Activated CD8-positive, alpha-beta T cell treated with anti-CD3 and anti-CD28 coated beads, Interleukin-2, amount 10 ng/mL, durations not matched to agents 7 days and 5 days (primary cell): ENCODE results near the gene NALF2. TPM values are rescaled to one million over a fixed set of nuclear protein-coding genes. Genes with fewer than 3 reads are reported as not detected.

Source experiments
- ATAC-seq: fragments of 150-1000 bp; cut with Tn5 transposase; one replicate; pipeline ENCODE4 v1.10.0; 2021; ENCODE audit warnings: moderate library complexity
- CTCF ChIA-PET: fragments of 350-600 bp; sonication (Branson Sonifier 250); formaldehyde crosslinking; loops from one replicate; lab custom pipeline; 2021; ENCODE audit warnings: antibody characterized with exemption; lab: Charles Lee
- POLR2A ChIA-PET: fragments of 350-600 bp; sonication (Branson Sonifier 250); formaldehyde crosslinking; loops from one replicate; lab custom pipeline; 2021; ENCODE audit warnings: antibody characterized with exemption; lab: Charles Lee
- DNase-seq: peaks from one replicate; pipeline ENCODE4 v3.0.0-alpha.2; 2020
- H3K27ac Mint-ChIP-seq: one replicate; pipeline ENCODE4 v1.8.0; 2021; ENCODE audit warnings: mild to moderate bottlenecking, mixed read lengths
- H3K27me3 Mint-ChIP-seq: one replicate; pipeline ENCODE4 v1.8.0; 2021; ENCODE audit warnings: low read depth, mixed read lengths
- H3K36me3 Mint-ChIP-seq: one replicate; pipeline ENCODE4 v1.8.0; 2021; ENCODE audit warnings: low read depth, mixed read lengths
- H3K4me1 Mint-ChIP-seq: one replicate; pipeline ENCODE4 v1.8.0; 2021; ENCODE audit warnings: low read depth, mixed read lengths
- H3K4me3 Mint-ChIP-seq: one replicate; pipeline ENCODE4 v1.8.0; 2021; ENCODE audit warnings: mild to moderate bottlenecking, mixed read lengths
- H3K9me3 Mint-ChIP-seq: one replicate; pipeline ENCODE4 v1.8.0; 2022; ENCODE audit warnings: mixed read lengths; ENCODE audit not compliant: insufficient read depth
- total RNA-seq, 2 experiments: library from RNA; stranded (reverse); gene quantifications; one replicate each; pipeline ENCODE4 v1.2.3, GENCODE V29; 2021

The NALF2 gene
- total RNA-seq, 2 experiments from 2014 or later: not detected

GRCh38 chrX:69535661-69536060 is 31.5 kb downstream of the NALF2 start:
- ChIA-PET POLR2A (no interaction called here), CTCF (no interaction called here)
- Mint-ChIP-seq H3K36me3 (no peaks in the 10 kb centered on the region), H3K27me3 (peaks cover 2% of the 10 kb centered on the region), H3K9me3 (no peaks in the 10 kb centered on the region), H3K4me3 (no peak overlapping the region), H3K27ac (no peak overlapping the region), H3K4me1 (peaks cover 14% of the 10 kb centered on the region)
- ATAC-seq: no peak
- no peak for DNase-seq

- Mint-ChIP-seq H3K4me1 (peaks cover 14% of the 10 kb centered on the region), H3K4me3 (peak overlapping the region; percentile 22), H3K27me3 (peaks cover 2% of the 10 kb centered on the region), H3K36me3 (no peaks in the 10 kb centered on the region), H3K27ac (no peak overlapping the region), H3K9me3 (no peaks in the 10 kb centered on the region)
- ATAC-seq (peak; percentile 92), DNase-seq (peak; percentile 72)
- ChIA-PET POLR2A (no interaction called here), CTCF (interaction anchor here (1.4 to 4.1 kb wide), 3 partner anchors 80 to 558 kb away, joined by 6 to 22 read pairs (median 15); no protein-coding TSS in a partner anchor)
Measured at GRCh38 chrX:69538321-69538876, 34.3 kb downstream of the NALF2 start.

GRCh38 chrX:69539437-69539836 is 35.3 kb downstream of the NALF2 start:
- CTCF ChIA-PET: interaction anchor here (2.5 to 4.1 kb wide), 2 partner anchors 79 to 491 kb away, joined by 15 to 22 read pairs; no protein-coding TSS in a partner anchor
- H3K9me3 Mint-ChIP-seq: no peaks in the 10 kb centered on the region
- no peak overlapping the region for H3K4me3 Mint-ChIP-seq
- peak overlapping the region; percentile 69 for H3K27ac Mint-ChIP-seq
- DNase-seq (peak; percentile 22), ATAC-seq (no peak)
- POLR2A ChIA-PET: no interaction called here
- H3K36me3 Mint-ChIP-seq: no peaks in the 10 kb centered on the region
- peaks cover 2% of the 10 kb centered on the region for H3K27me3 Mint-ChIP-seq
- peaks cover 14% of the 10 kb centered on the region for H3K4me1 Mint-ChIP-seq

- ATAC-seq: no peak
- DNase-seq: no peak
- POLR2A ChIA-PET: no interaction called here
- Mint-ChIP-seq H3K9me3 (peaks cover 5% of the 10 kb centered on the region), H3K27ac (no peak overlapping the region), H3K4me3 (no peak overlapping the region), H3K36me3 (no peaks in the 10 kb centered on the region), H3K27me3 (peaks cover 2% of the 10 kb centered on the region), H3K4me1 (peaks cover 14% of the 10 kb centered on the region)
- CTCF ChIA-PET: no interaction called here
Measured at GRCh38 chrX:69541956-69542355, 37.8 kb downstream of the NALF2 start.

GRCh38 chrX:69543572-69543971 is 39.4 kb downstream of the NALF2 start:
- no peak overlapping the region for H3K27ac Mint-ChIP-seq
- H3K4me3 Mint-ChIP-seq: no peak overlapping the region
- ATAC-seq: no peak
- ChIA-PET POLR2A (no interaction called here), CTCF (no interaction called here)
- no peaks in the 10 kb centered on the region for H3K27me3 Mint-ChIP-seq
- H3K36me3 Mint-ChIP-seq: no peaks in the 10 kb centered on the region
- peaks cover 14% of the 10 kb centered on the region for H3K4me1 Mint-ChIP-seq
- H3K9me3 Mint-ChIP-seq: peaks cover 5% of the 10 kb centered on the region
- no peak for DNase-seq

GRCh38 chrX:69546417-69546816 is 42.3 kb downstream of the NALF2 start:
- no peak overlapping the region for H3K27ac Mint-ChIP-seq
- ATAC-seq (no peak), DNase-seq (no peak)
- ChIA-PET CTCF (no interaction called here), POLR2A (no interaction called here)
- H3K4me1 Mint-ChIP-seq: no peaks in the 10 kb centered on the region
- H3K4me3 Mint-ChIP-seq: no peak overlapping the region
- peaks cover 5% of the 10 kb centered on the region for H3K9me3 Mint-ChIP-seq
- H3K36me3 Mint-ChIP-seq: no peaks in the 10 kb centered on the region
- H3K27me3 Mint-ChIP-seq: no peaks in the 10 kb centered on the region

GRCh38 chrX:69546978-69547377 is 42.9 kb downstream of the NALF2 start:
- no peaks in the 10 kb centered on the region for H3K27me3 Mint-ChIP-seq
- DNase-seq: no peak

GRCh38 chrX:69551421-69552009 is 47.4 kb downstream of the NALF2 start:
- Mint-ChIP-seq H3K27me3 (no peaks in the 10 kb centered on the region), H3K9me3 (no peaks in the 10 kb centered on the region), H3K4me1 (no peaks in the 10 kb centered on the region), H3K4me3 (no peak overlapping the region), H3K36me3 (no peaks in the 10 kb centered on the region), H3K27ac (no peak overlapping the region)
- CTCF ChIA-PET: no interaction called here
- no peak for DNase-seq
- POLR2A ChIA-PET: no interaction called here
- no peak for ATAC-seq

More at GRCh38 chrX:69546978-69547377, 42.9 kb downstream of the NALF2 start:
- ATAC-seq: no peak
- ChIA-PET CTCF (no interaction called here), POLR2A (no interaction called here)
- no peaks in the 10 kb centered on the region for H3K4me1 Mint-ChIP-seq
- no peaks in the 10 kb centered on the region for H3K36me3 Mint-ChIP-seq
- peaks cover 5% of the 10 kb centered on the region for H3K9me3 Mint-ChIP-seq
- no peak overlapping the region for H3K27ac Mint-ChIP-seq
- no peak overlapping the region for H3K4me3 Mint-ChIP-seq

GRCh38 chrX:69552512-69552911 is 48.4 kb downstream of the NALF2 start:
- H3K4me1 Mint-ChIP-seq: no peaks in the 10 kb centered on the region
- H3K36me3 Mint-ChIP-seq: no peaks in the 10 kb centered on the region
- DNase-seq: no peak
- H3K27ac Mint-ChIP-seq: no peak overlapping the region
- H3K4me3 Mint-ChIP-seq: no peak overlapping the region
- no peak for ATAC-seq
- no peaks in the 10 kb centered on the region for H3K9me3 Mint-ChIP-seq
- ChIA-PET POLR2A (no interaction called here), CTCF (no interaction called here)
- H3K27me3 Mint-ChIP-seq: no peaks in the 10 kb centered on the region

Other genes starting within 250 kb of the NALF2 start
- under 1 TPM; 0.53 to 0.76 TPM for gene EDA, start 111.8 kb downstream of the NALF2 start, total RNA-seq